Calu3 (cell line): ENCODE results near the gene CADM1. TPM values are rescaled to one million over a fixed set of nuclear protein-coding genes. Genes with fewer than 3 reads are reported as not detected.

Experiments used
- BruUV-seq: library from RNA; stranded (reverse); fragments of 400-500 nt; replicated peaks from 2 replicates; lab custom pipeline; 2021; lab: Mats Ljungman, UMichigan
- CTCF ChIA-PET: fragments of 300-600 bp; sonication (Branson Sonifier 250); formaldehyde crosslinking; loops from one replicate; lab custom pipeline; 2022; ENCODE audit warnings: antibody characterized with exemption; lab: Charles Lee
- DNase-seq: peaks from one replicate; pipeline ENCODE4 v3.0.0; 2022
- H3K27ac Mint-ChIP-seq: one replicate; pipeline ENCODE4 v1.8.0; 2022; ENCODE audit warnings: mixed read lengths; ENCODE audit not compliant: unreplicated experiment
- H3K27me3 Mint-ChIP-seq: one replicate; pipeline ENCODE4 v1.8.0; 2022; ENCODE audit warnings: mixed read lengths; ENCODE audit not compliant: unreplicated experiment
- H3K36me3 Mint-ChIP-seq: one replicate; pipeline ENCODE4 v1.8.0; 2022; ENCODE audit warnings: mild to moderate bottlenecking, moderate library complexity, mixed read lengths; ENCODE audit not compliant: insufficient read depth, unreplicated experiment
- H3K4me1 Mint-ChIP-seq: one replicate; pipeline ENCODE4 v1.8.0; 2022; ENCODE audit warnings: mild to moderate bottlenecking, low read depth, mixed read lengths; ENCODE audit not compliant: unreplicated experiment
- H3K4me3 Mint-ChIP-seq: one replicate; pipeline ENCODE4 v1.8.0; 2022; ENCODE audit warnings: mild to moderate bottlenecking, low read depth, moderate library complexity, mixed read lengths; ENCODE audit not compliant: unreplicated experiment
- H3K9me3 Mint-ChIP-seq: one replicate; pipeline ENCODE4 v1.8.0; 2022; ENCODE audit warnings: low read depth, mixed read lengths; ENCODE audit not compliant: unreplicated experiment
- intact Hi-C: fragments of 100-400 bp; cut with micrococcal nuclease; formaldehyde crosslinking; loops from one replicate; pipeline ENCODE4 v1.10.0; 2022; ENCODE audit not compliant: unreplicated experiment
- total RNA-seq: library from RNA; stranded (reverse); gene quantifications from 2 replicates; pipeline ENCODE4 v1.2.3, GENCODE V29; 2022
- TF ChIP-seq, protein P1 (sequence below): fragments of 200-600 bp; IDR thresholded peaks from one replicate; pipeline ENCODE4 v1.8.0; 2022; ENCODE audit warnings: antibody characterized with exemption; ENCODE audit not compliant: unreplicated experiment

CADM1 gene
- total RNA-seq, 1 experiment from 2014 or later = 0.68 TPM

DNA sequence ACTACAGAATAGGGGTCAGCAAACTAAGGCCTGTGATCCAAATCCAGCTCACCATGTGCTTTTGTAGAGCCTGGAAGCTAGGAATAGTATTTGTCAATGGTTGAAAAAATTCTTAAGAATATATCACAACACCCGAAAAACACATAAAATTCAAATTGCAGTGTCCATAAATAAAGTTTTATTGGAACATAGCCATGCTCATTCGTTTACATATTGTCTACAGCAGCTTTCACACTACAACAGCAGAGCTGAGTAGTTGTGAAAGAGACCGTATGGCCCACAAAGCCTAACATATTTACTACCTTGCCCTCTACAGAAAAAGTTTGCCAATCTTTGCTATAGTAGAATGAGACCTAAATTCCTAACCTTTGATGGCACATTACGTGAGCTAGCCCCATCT, 125.7 kb downstream of the CADM1 start:
- DNase-seq = no peak
- Mint-ChIP-seq H3K4me3 (no peak overlapping the region), H3K9me3 (no peaks in the 10 kb centered on the region), H3K36me3 (no peaks in the 10 kb centered on the region), H3K4me1 (no peaks in the 10 kb centered on the region), H3K27ac (no peak overlapping the region), H3K27me3 (no peaks in the 10 kb centered on the region)
- intact Hi-C loops = no loop called here
- BruUV-seq = no TSS peak
- CTCF ChIA-PET = no interaction called here
- TF ChIP-seq, protein P1, sequence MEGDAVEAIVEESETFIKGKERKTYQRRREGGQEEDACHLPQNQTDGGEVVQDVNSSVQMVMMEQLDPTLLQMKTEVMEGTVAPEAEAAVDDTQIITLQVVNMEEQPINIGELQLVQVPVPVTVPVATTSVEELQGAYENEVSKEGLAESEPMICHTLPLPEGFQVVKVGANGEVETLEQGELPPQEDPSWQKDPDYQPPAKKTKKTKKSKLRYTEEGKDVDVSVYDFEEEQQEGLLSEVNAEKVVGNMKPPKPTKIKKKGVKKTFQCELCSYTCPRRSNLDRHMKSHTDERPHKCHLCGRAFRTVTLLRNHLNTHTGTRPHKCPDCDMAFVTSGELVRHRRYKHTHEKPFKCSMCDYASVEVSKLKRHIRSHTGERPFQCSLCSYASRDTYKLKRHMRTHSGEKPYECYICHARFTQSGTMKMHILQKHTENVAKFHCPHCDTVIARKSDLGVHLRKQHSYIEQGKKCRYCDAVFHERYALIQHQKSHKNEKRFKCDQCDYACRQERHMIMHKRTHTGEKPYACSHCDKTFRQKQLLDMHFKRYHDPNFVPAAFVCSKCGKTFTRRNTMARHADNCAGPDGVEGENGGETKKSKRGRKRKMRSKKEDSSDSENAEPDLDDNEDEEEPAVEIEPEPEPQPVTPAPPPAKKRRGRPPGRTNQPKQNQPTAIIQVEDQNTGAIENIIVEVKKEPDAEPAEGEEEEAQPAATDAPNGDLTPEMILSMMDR = no peak

DNA sequence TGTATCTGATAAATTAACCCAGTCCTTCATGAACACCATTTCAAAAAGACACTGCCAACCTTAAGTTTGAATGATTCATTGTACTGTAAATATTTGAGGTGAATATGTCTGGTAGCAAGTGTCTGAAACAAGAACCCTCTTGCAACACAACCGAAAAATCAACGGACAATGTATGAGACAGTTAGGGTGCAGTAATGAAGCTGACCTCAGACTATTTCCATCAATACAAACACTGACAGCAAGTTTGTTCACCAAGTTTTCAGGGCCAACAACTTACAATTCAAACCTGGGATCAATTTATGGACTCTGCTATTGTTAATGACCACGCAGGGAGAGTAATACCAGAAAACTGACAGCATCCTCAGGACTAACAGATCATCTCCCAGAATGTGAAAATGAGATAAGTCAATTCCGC, 126.3 kb downstream of the CADM1 start:
- no peaks in the 10 kb centered on the region for H3K27me3 Mint-ChIP-seq
- intact Hi-C loops = no loop called here
- H3K4me1 Mint-ChIP-seq = no peaks in the 10 kb centered on the region
- TF ChIP-seq, protein P1 = no peak
- CTCF ChIA-PET = no interaction called here
- no peaks in the 10 kb centered on the region for H3K9me3 Mint-ChIP-seq
- no peaks in the 10 kb centered on the region for H3K36me3 Mint-ChIP-seq
- H3K27ac Mint-ChIP-seq = no peak overlapping the region
- no peak overlapping the region for H3K4me3 Mint-ChIP-seq
- BruUV-seq = no TSS peak
- DNase-seq = no peak

DNA sequence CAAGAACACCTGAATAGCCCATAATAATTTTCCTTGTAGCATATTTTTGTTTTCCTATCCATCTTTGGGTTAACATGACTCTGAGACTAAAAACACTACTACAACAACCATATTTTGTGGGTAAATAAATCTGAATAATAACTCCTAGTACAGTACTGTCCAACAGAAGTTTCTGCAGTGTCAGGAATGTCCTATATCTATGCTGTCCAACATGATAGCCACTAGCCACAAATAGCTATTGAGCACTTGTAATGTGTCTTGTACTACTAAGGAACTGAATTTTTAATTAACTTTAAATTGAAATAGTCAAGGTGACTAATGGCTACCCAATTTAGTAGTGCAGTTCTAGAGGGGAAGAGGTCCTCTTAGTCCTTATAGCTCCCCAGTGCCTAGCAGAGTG, 135.6 kb downstream of the CADM1 start:
- H3K36me3 Mint-ChIP-seq = no peaks in the 10 kb centered on the region
- no peaks in the 10 kb centered on the region for H3K27me3 Mint-ChIP-seq
- no TSS peak for BruUV-seq
- intact Hi-C loops = no loop called here
- H3K27ac Mint-ChIP-seq = no peak overlapping the region
- CTCF ChIA-PET = no interaction called here
- TF ChIP-seq, protein P1 = no peak
- peaks cover 3% of the 10 kb centered on the region for H3K9me3 Mint-ChIP-seq
- DNase-seq = no peak
- H3K4me3 Mint-ChIP-seq = no peak overlapping the region
- H3K4me1 Mint-ChIP-seq = no peaks in the 10 kb centered on the region

DNA sequence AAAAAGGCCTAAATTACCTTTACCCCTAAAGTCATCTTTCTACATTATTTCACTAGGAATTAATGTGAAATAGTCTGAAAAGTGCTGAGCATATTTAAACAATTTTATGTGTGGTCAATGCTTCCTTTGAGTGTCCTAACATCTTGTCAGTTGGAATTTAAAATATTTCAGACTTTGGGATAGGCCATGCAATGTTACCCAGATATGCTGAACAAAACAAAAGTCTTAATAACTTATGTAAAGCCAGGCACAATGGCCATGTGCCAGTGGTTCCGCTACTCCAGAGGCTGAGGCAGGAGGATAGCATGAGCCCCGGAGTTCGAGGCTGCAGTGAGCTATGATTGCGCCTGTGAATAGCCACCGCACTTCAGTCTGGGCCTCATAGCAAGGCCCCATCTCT, 137.4 kb downstream of the CADM1 start:
- CTCF ChIA-PET = no interaction called here
- intact Hi-C loops = no loop called here
- no TSS peak for BruUV-seq
- DNase-seq = no peak
- Mint-ChIP-seq H3K9me3 (peaks cover 3% of the 10 kb centered on the region), H3K4me1 (no peaks in the 10 kb centered on the region), H3K4me3 (no peak overlapping the region), H3K27ac (no peak overlapping the region), H3K27me3 (no peaks in the 10 kb centered on the region), H3K36me3 (no peaks in the 10 kb centered on the region)
- TF ChIP-seq, protein P1 = no peak
